GM12878 (cell line): ENCODE data around the gene CNTN4. TPM values are rescaled to one million over a fixed set of nuclear protein-coding genes. Genes with fewer than 3 reads are reported as not detected.

Experiments
- ATAC-seq: fragments of 200-7000 bp; cut with Tn5 transposase; 3 replicates; pipeline ENCODE4 v1.9.1; 2020; ENCODE audit warnings: mild to moderate bottlenecking, moderate library complexity
- BruUV-seq: library from RNA; stranded (reverse); fragments of 400-500 nt; replicated peaks from 2 replicates; lab custom pipeline; 2021; lab: Mats Ljungman, UMichigan
- CTCF ChIA-PET: fragments of 300-600 bp; sonication (Branson Sonifier 250); formaldehyde crosslinking; extraction: SDS; loops from one replicate; lab custom pipeline; 2021; ENCODE audit warnings: inconsistent platforms; lab: Yijun Ruan, JAX
- POLR2A ChIA-PET: fragments of 350-600 bp; formaldehyde crosslinking; extraction: SDS; loops from one replicate; lab custom pipeline; 2021; ENCODE audit warnings: inconsistent platforms; lab: Charles Lee
- RAD21 ChIA-PET: fragments of 300-600 bp; sonication (Branson Sonifier 250); formaldehyde crosslinking; loops from one replicate; lab custom pipeline; 2023; ENCODE audit warnings: antibody characterized with exemption; ENCODE audit not compliant: unreplicated experiment; lab: Charles Lee
- SMC1A ChIA-PET: fragments of 300-600 bp; sonication (Branson Sonifier 250); formaldehyde crosslinking; loops from one replicate; lab custom pipeline; 2023; ENCODE audit not compliant: unreplicated experiment, uncharacterized antibody; lab: Charles Lee
- DNase-seq: peaks from one replicate; pipeline ENCODE4 v3.0.0-alpha.2; 2011; ENCODE audit warnings: low read depth, low spot score
- FAIRE-seq: peaks from 3 replicates; lab custom pipeline; 2011; peaks lifted over from hg19 to GRCh38; lab: Jason Lieb, UNC
- H2AFZ ChIP-seq: 2 replicates; pipeline ENCODE4 v1.6.0; 2011; ENCODE audit warnings: low read depth, low read length, control low read depth; ENCODE audit not compliant: control insufficient read depth
- H3K27ac ChIP-seq: 2 replicates; pipeline ENCODE4 v1.5.1; 2011; ENCODE audit warnings: control low read depth; ENCODE audit not compliant: control insufficient read depth, insufficient read depth
- H3K27me3 ChIP-seq, 2 experiments: replicated peaks in 1 of 2; 2 replicates each; pipeline versions ENCODE4 v1.6.0 to v1.6.1; 2011; ENCODE audit warnings: low read length in 1 of 2; ENCODE audit not compliant: control insufficient read depth in 2 of 2, insufficient read depth in 2 of 2
- H3K36me3 ChIP-seq, 2 experiments: 2 replicates each; pipeline ENCODE4 v1.5.1; 2011; ENCODE audit warnings: low read length in 1 of 2; ENCODE audit not compliant: control insufficient read depth in 2 of 2, insufficient read depth in 2 of 2
- H3K4me1 ChIP-seq: 2 replicates; pipeline ENCODE4 v1.6.1; 2011; ENCODE audit warnings: mild to moderate bottlenecking, low read length, moderate library complexity, mixed read lengths; ENCODE audit not compliant: control insufficient read depth, insufficient read depth
- H3K4me2 ChIP-seq: 2 replicates; pipeline ENCODE4 v1.6.0; 2011; ENCODE audit warnings: control low read depth; ENCODE audit not compliant: control insufficient read depth, insufficient read depth
- H3K4me3 ChIP-seq: fragments of 200-600 bp; sonication (generic); 2 replicates; pipeline ENCODE4 v1.5.1; 2016
- H3K79me2 ChIP-seq: 2 replicates; pipeline ENCODE4 v1.6.0; 2011; ENCODE audit warnings: low read length; ENCODE audit not compliant: control insufficient read depth, insufficient read depth
- H3K9ac ChIP-seq: 2 replicates; pipeline ENCODE4 v1.8.0; 2011; ENCODE audit warnings: low read length, control low read depth, mixed read lengths; ENCODE audit not compliant: control insufficient read depth, insufficient read depth
- H3K9me3 ChIP-seq: replicated peaks from 3 replicates; pipeline ENCODE4 v1.5.1; 2011; ENCODE audit warnings: mild to moderate bottlenecking, low read length; ENCODE audit not compliant: control insufficient read depth, insufficient read depth
- H4K20me1 ChIP-seq: 2 replicates; pipeline ENCODE4 v1.6.0; 2011; ENCODE audit not compliant: control insufficient read depth, insufficient read depth
- BACH1 ChIP-seq: fragments of 450-650 bp; IDR thresholded peaks from 2 replicates; pipeline ENCODE4 v1.6.1; 2017; ENCODE audit warnings: mild to moderate bottlenecking, borderline replicate concordance
- CHD2 ChIP-seq: IDR thresholded peaks from 2 replicates; pipeline ENCODE4 v1.6.1; 2011; ENCODE audit warnings: low read depth, low read length, improper control_type of control experiment, borderline replicate concordance
- CREM ChIP-seq: IDR thresholded peaks from 2 replicates; pipeline ENCODE4 v1.6.1; 2014; ENCODE audit warnings: antibody characterized with exemption, low read depth
- KAT2A ChIP-seq: conservative IDR thresholded peaks from 2 replicates; pipeline ENCODE4 v1.6.1; 2011; ENCODE audit warnings: low read depth, low read length; ENCODE audit not compliant: control insufficient read depth
- LARP7 ChIP-seq: fragments of 450-650 bp; IDR thresholded peaks from 2 replicates; pipeline ENCODE4 v1.6.1; 2017; ENCODE audit warnings: mild to moderate bottlenecking
- MXI1 ChIP-seq: fragments of 150-350 bp; IDR thresholded peaks from 2 replicates; pipeline ENCODE4 v1.6.1; 2011; ENCODE audit warnings: low read depth, mild to moderate bottlenecking, inconsistent platforms, low read length, improper control_type of control experiment
- NR2F1 ChIP-seq: fragments of 450-650 bp; conservative IDR thresholded peaks from 2 replicates; pipeline ENCODE4 v1.6.1; 2017; ENCODE audit warnings: mild to moderate bottlenecking
- SKIL ChIP-seq: fragments of 450-650 bp; IDR thresholded peaks from 2 replicates; pipeline ENCODE4 v1.6.1; 2017; ENCODE audit warnings: mild to moderate bottlenecking, low read depth, inconsistent platforms; ENCODE audit not compliant: poor library complexity, severe bottlenecking
- WGBS: methylation state at CpG from one replicate; pipeline ENCODE4 v1.1.6; 2016; ENCODE audit warnings: low lambda C conversion rate; ENCODE audit not compliant: insufficient replicate concordance, insufficient coverage; ENCODE audit errors: missing lambda C conversion rate; 5-methylcytosine and 5-hydroxymethylcytosine counted together
- in situ Hi-C: fragments of 300-500 bp; cut with MboI; formaldehyde crosslinking; loops from 9 replicates; pipeline ENCODE4 v1.14.3; 2018; ENCODE audit warnings: mixed read lengths
- intact Hi-C: fragments of 100-400 bp; cut with micrococcal nuclease; formaldehyde crosslinking; loops from one replicate; pipeline ENCODE4 v1.14.2; 2022; ENCODE audit not compliant: unreplicated experiment
- polyA plus RNA-seq, 11 experiments: library from polyadenylated mRNA; depleted of rRNA in 4 of 11; unstranded in 6 of 11; stranded (reverse) in 5 of 11; fragments of >200 nt; fragmentation: Nextera tagmentation in 4 of 11; fragmentation: Illumina TruSeq in 1 of 11; extraction: Ambion mirVana in 4 of 11; extraction: Trizol in 1 of 11; gene quantifications; 1 replicate in 1 of 11; 2 replicates in 10 of 11; pipeline versions ENCODE4 v1.2.1 to v1.2.3, GENCODE V29; 2011 to 2016; ENCODE audit warnings: inconsistent platforms in 2 of 11, missing spikeins in 2 of 11, low read depth in 1 of 11
- total RNA-seq, 4 experiments: library from RNA; depleted of rRNA in 3 of 4; stranded (reverse); fragments of >200 nt in 3 of 4; fragmentation: Illumina TruSeq in 1 of 4; extraction: Trizol in 1 of 4; gene quantifications; 2 replicates each; pipeline versions ENCODE4 v1.2.1 to v1.2.3, GENCODE V29; 2013 to 2021

The CNTN4 gene
- total and polyA plus RNA-seq, 10 of the 15 experiments (the other 5 are each of a cell fraction or from before 2014, with no cell fraction given) = 0.05 to 0.43 (median 0.15) TPM; not detected in 1

DNA sequence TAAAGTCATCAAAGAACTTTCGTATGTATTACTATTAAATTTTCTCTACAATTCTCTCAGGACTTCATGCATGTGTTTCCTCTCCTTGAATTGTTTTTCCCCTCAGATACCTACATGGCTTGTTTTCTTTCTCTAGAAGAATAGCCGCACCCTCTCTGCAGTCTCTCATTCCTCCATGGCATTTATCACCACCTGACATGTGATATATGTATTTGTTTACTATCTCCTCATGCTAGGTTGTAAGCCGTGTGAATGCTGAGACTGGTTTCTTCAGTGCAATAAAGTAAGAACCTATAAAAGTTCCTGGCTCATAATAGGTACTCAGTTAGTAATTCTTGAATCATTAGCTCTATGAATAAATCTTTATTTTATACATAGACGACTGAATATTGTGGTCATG lies 149.2 kb downstream of the CNTN4 start:
- ChIA-PET POLR2A (no interaction called here), RAD21 (no interaction called here), SMC1A (no interaction called here)
- DNase-seq (no peak), FAIRE-seq (no peak), ATAC-seq (no peak)
- 26% methylated on average over 4 of the region's 4 CpGs for WGBS
- BruUV-seq = no TSS peak
- Histone ChIP-seq H3K27ac (no peak overlapping the region), H3K4me3 (no peak overlapping the region), H2AFZ (no peak overlapping the region), H3K27me3 (no peaks in the 10 kb centered on the region), H4K20me1 (no peaks in the 10 kb centered on the region), H3K4me2 (no peak overlapping the region), H3K4me1 (no peaks in the 10 kb centered on the region), H3K9me3 (no peaks in the 10 kb centered on the region), H3K36me3 (no peaks in the 10 kb centered on the region)
- in situ Hi-C loops = no loop called here
- intact Hi-C loops = no loop called here
- no peak for TF ChIP-seq SKIL
- TF ChIP-seq BACH1 = no peak
- no peak for TF ChIP-seq CHD2
- TF ChIP-seq LARP7 = no peak
- TF ChIP-seq NR2F1 = no peak
- TF ChIP-seq MXI1 = no peak
- TF ChIP-seq CREM = no peak
- no peak for TF ChIP-seq KAT2A
- TF ChIP-seq, all 136 proteins: peak for 0
- CTCF ChIA-PET = no interaction called here
- H3K9ac ChIP-seq = no peak overlapping the region
- no peaks in the 10 kb centered on the region for H3K79me2 ChIP-seq
